Measurements from ENCODE around the gene DKC1. TPM values are rescaled to one million over a fixed set of nuclear protein-coding genes. Genes with fewer than 3 reads are reported as not detected.

Gene DKC1
- total RNA-seq (10 to 100 TPM; 66.4 to 93.1 TPM), polyA plus RNA-seq (ENCODE audit: insufficient read depth, low read depth, low replicate concordance) (58.8 TPM)
- long read RNA-seq, donor 1, transcript DKC1-201 (15 exons, 2,577 nt): major isoform, 11 of 21 reads
- long read RNA-seq, donor 1, partial matches to known transcripts: 7 of 21 reads
- long read RNA-seq, donor 1, other reads (novel, unspliced or antisense): 0 of 21 reads
- long read RNA-seq, donor 2, transcript DKC1-201 (15 exons, 2,577 nt): major isoform, 6 of 17 reads
- long read RNA-seq, donor 2, partial matches to known transcripts: 11 of 17 reads
- long read RNA-seq, donor 2, other reads (novel, unspliced or antisense): 0 of 17 reads

GRCh38 chrX:154762537-154763296 is at the start of gene DKC1:
DKC1 (plus strand) TSS chrX:154762864; CDS start chrX:154762966, 102 bp downstream.
- Histone ChIP-seq H3K27me3 (no peaks in the 10 kb centered on the region), H3K27ac (peak within 1 kb of the TSS; percentile 50 to 73), H3K4me1 (no peaks in the 10 kb centered on the region), H3K36me3 (ENCODE audit: low read depth, missing control alignments) (no peaks in the 10 kb centered on the region), H3K4me3 (peak within 1 kb of the TSS; percentile 57 to 78), H3K9me3 (no peaks in the 10 kb centered on the region)
- TF ChIP-seq POLR2A (IDR thresholded peaks at IDR 0.05) (no peak), CTCF (IDR thresholded peaks at IDR 0.05) (no peak)
- WGBS, 2 donors: 1% methylated on average over 33 of the region's 84 CpGs; no CpG with 5 or more reads in 1 of the 2 donors
- peak; percentile 95 for DNase-seq
- intact Hi-C loops (cut with DNase I; ENCODE audit: low total_unique reads): no loop called here

- TF ChIP-seq CTCF (IDR thresholded peaks at IDR 0.05): peak; percentile 42 to 64 (median 52)
- no peak for TF ChIP-seq POLR2A (IDR thresholded peaks at IDR 0.05)
- peak; percentile 47 for DNase-seq
Observed at GRCh38 chrX:154714925-154715324, 47.7 kb upstream of the DKC1 start.

GRCh38 chrX:154715825-154716224 is 46.8 kb upstream of the DKC1 start:
- no peaks in the 10 kb centered on the region for H3K36me3 ChIP-seq (ENCODE audit: low read depth, missing control alignments)
- no peaks in the 10 kb centered on the region for H3K4me1 ChIP-seq
- WGBS, 2 donors: 94% methylated on average over 5 of the region's 5 CpGs
- H3K27me3 ChIP-seq: no peaks in the 10 kb centered on the region
- no peaks in the 10 kb centered on the region for H3K9me3 ChIP-seq
- no peak overlapping the region for H3K27ac ChIP-seq
- TF ChIP-seq POLR2A (IDR thresholded peaks at IDR 0.05) (no peak), CTCF (IDR thresholded peaks at IDR 0.05) (no peak)
- intact Hi-C loops (cut with DNase I; ENCODE audit: low total_unique reads): no loop called here
- no peak overlapping the region for H3K4me3 ChIP-seq
- DNase-seq: no peak

More at GRCh38 chrX:154714925-154715324, 47.7 kb upstream of the DKC1 start:
- Histone ChIP-seq H3K9me3 (no peaks in the 10 kb centered on the region), H3K4me1 (no peaks in the 10 kb centered on the region), H3K4me3 (no peak overlapping the region), H3K27me3 (no peaks in the 10 kb centered on the region), H3K36me3 (ENCODE audit: low read depth, missing control alignments) (no peaks in the 10 kb centered on the region), H3K27ac (no peak overlapping the region)
- intact Hi-C loops (cut with DNase I; ENCODE audit: low total_unique reads): no loop called here
- 5 to 22% methylated on average over 2 of the region's 2 CpGs for WGBS, 2 donors

GRCh38 chrX:154717824-154718223 is 44.8 kb upstream of the DKC1 start:
- Histone ChIP-seq H3K4me1 (no peaks in the 10 kb centered on the region), H3K27me3 (no peaks in the 10 kb centered on the region), H3K27ac (no peak overlapping the region), H3K9me3 (no peaks in the 10 kb centered on the region), H3K36me3 (ENCODE audit: low read depth, missing control alignments) (no peaks in the 10 kb centered on the region), H3K4me3 (no peak overlapping the region)
- WGBS, 2 donors: 62 to 73% methylated on average over 5 to 7 of the region's 7 CpGs
- DNase-seq: no peak
- TF ChIP-seq POLR2A (IDR thresholded peaks at IDR 0.05): no peak
- TF ChIP-seq CTCF (IDR thresholded peaks at IDR 0.05): no peak
- intact Hi-C loops (cut with DNase I; ENCODE audit: low total_unique reads): no loop called here

Measured in testis (tissue), 5 donors.